Mucosa of stomach (tissue), 1 donor: ENCODE results near the gene COX8A.
A peak's percentile ranks its signal among the peaks of the same experiment; 100 is the strongest.

Source experiments
- H3K27me3 ChIP-seq: one replicate; pipeline ENCODE4 v1.7.0; 2013; ENCODE audit warnings: mild to moderate bottlenecking, low read length; ENCODE audit not compliant: control insufficient read depth, insufficient read depth
- H3K36me3 ChIP-seq: one replicate; pipeline ENCODE4 v1.7.0; 2013; ENCODE audit warnings: low read length; ENCODE audit not compliant: control insufficient read depth, insufficient read depth
- H3K4me1 ChIP-seq: one replicate; pipeline ENCODE4 v1.7.0; 2013; ENCODE audit warnings: mild to moderate bottlenecking, low read length; ENCODE audit not compliant: control insufficient read depth, insufficient read depth
- H3K4me3 ChIP-seq: one replicate; pipeline ENCODE4 v1.7.0; 2013; ENCODE audit warnings: low read length
- H3K9ac ChIP-seq: one replicate; pipeline ENCODE4 v1.7.0; 2013; ENCODE audit warnings: mild to moderate bottlenecking, low read length, moderate library complexity
- H3K9me3 ChIP-seq: one replicate; pipeline ENCODE4 v1.7.0; 2013; ENCODE audit warnings: mild to moderate bottlenecking, low read length, moderate library complexity; ENCODE audit not compliant: control insufficient read depth
- donor health status: Pancreatic carcinoma.

Gene COX8A

DNA sequence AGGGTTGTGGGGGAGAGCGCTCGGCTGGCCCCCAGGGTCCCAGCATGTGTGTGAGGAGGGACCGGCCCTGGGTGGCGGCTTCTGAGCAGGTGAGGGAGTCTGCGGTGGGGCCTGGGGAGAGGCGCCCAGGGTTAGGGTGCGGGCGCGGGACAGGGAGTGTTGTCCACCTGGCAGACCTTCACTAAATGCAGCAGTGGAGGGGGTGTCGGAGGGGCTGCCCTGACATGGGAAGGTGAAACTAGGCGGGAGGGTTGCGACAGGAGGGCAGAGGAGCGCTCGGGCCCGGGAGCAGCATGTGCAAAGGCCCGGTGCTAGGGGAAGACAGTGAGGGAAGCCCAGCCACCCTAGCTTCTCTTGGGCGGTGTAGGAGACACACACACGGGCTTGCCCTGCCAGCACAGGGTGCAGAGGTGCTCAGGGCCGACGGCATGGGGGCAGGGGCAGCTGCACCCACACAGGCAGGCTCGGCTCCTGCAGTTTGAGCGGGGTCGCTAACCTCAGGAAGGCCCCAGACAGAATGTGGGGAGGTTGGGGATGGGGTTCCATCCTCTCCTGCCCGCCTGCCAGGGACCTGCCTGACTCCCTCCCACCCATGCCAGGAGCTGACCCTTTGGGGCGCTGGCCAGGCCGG lies 34.0 kb downstream of the COX8A start:
- H3K27me3 ChIP-seq = peaks cover 27% of the 10 kb centered on the region
- H3K9me3 ChIP-seq = no peaks in the 10 kb centered on the region
- peak overlapping the region; percentile 39 for H3K9ac ChIP-seq
- no peaks in the 10 kb centered on the region for H3K36me3 ChIP-seq
- no peak overlapping the region for H3K4me3 ChIP-seq
- H3K4me1 ChIP-seq = peaks cover 25% of the 10 kb centered on the region

DNA sequence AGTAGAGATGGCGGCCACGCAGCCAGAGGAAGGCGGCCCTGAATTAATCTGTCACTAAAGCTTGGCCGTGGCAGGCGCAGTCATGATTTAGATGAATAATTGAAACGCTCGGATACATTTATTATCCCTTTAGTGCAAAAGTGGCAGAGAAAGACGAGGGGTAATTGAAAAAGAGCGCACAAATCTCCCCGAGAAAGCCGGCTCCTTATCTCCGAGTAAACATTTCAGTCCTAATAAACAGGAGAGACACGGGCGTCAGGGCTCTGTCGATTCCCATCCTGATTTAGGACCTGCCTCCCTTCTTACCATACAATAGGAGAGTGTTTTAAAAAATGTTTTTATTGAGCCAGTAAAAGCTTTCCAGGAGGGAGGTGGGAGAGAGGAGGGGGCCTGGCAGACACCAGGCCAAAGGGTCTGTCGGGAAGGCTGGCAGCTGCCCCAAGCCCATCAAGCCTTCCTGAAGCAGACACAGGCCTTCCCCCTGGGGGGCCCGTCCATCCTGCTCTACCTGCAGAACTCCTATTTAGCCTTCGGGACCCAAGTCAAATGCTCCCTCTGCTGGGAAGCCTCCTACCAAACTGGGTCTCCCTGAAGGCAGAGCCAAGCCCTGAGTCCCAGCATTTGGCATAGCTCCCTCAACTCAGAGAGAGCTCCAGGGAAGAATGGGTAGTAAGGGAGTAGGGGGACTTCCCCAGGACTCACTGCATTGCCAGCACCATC lies 34.7 kb downstream of the COX8A start:
- peaks cover 27% of the 10 kb centered on the region for H3K27me3 ChIP-seq
- H3K4me1 ChIP-seq = peaks cover 25% of the 10 kb centered on the region
- no peak overlapping the region for H3K4me3 ChIP-seq
- no peak overlapping the region for H3K9ac ChIP-seq
- H3K36me3 ChIP-seq = no peaks in the 10 kb centered on the region
- no peaks in the 10 kb centered on the region for H3K9me3 ChIP-seq

DNA sequence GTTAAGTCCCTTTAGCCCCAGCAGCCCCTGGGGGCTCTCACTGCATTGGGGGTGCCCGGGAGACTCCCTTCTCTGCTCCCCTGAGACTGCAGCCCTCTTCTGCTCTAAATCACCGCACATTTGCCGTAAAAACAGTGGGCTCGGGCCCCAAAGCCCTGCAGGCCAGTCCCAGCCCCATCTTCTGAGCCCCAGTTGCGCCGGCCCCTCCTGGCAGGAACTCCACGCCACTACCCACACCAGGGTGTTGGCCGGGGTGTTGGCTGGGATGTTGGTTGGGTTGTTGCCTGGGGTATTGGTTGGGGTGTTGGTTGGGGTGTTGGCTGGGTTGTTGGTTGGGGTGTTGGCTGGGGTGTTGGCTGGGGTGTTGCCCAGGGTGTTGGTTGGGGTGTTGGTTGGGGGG lies 35.3 kb downstream of the COX8A start:
- H3K27me3 ChIP-seq = peaks cover 27% of the 10 kb centered on the region
- H3K9ac ChIP-seq = no peak overlapping the region
- H3K9me3 ChIP-seq = no peaks in the 10 kb centered on the region
- peaks cover 25% of the 10 kb centered on the region for H3K4me1 ChIP-seq
- no peaks in the 10 kb centered on the region for H3K36me3 ChIP-seq
- H3K4me3 ChIP-seq = no peak overlapping the region

DNA sequence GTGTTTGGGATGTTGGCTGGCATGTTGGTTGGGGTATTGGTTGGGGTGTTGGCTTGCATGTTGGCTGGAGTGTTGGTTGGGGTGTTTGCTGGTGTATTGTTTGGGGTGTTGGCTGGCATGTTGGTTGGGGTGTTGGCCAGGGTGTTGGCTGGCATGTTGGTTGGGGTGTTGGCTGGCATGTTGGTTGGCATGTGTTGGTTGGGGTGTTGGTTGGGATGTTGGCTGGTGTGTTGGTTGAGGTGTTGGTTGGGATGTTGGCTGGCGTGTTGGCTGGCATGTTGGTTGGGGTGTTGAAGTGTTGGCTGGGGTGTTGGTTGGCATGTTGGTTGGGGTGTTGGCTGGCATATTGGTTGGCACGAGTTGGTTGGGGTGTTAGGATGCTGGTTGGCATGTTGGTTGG lies 36.4 kb downstream of the COX8A start:
- H3K4me1 ChIP-seq = peaks cover 25% of the 10 kb centered on the region
- peaks cover 27% of the 10 kb centered on the region for H3K27me3 ChIP-seq
- H3K9ac ChIP-seq = no peak overlapping the region
- H3K4me3 ChIP-seq = no peak overlapping the region
- no peaks in the 10 kb centered on the region for H3K36me3 ChIP-seq
- no peaks in the 10 kb centered on the region for H3K9me3 ChIP-seq

DNA sequence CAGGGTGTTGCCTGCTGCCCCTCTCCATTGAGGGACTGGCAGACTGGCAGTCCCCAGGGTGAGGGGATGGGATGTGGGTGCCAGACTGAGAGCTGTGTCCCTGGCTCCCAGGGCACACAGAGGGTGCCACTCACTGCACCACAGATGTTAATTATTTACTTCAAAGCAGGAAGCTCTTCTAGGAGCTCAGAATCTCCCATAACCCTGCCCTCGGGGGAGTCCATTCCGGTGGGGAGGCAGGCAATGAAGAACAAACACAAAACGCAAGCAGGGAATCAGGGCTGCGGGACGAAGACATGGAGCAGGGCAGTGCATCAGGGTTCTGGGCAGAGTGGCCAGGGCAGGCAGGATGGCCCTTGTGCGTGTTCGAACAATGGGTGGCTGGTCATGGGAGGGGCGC lies 37.0 kb downstream of the COX8A start:
- no peaks in the 10 kb centered on the region for H3K9me3 ChIP-seq

DNA sequence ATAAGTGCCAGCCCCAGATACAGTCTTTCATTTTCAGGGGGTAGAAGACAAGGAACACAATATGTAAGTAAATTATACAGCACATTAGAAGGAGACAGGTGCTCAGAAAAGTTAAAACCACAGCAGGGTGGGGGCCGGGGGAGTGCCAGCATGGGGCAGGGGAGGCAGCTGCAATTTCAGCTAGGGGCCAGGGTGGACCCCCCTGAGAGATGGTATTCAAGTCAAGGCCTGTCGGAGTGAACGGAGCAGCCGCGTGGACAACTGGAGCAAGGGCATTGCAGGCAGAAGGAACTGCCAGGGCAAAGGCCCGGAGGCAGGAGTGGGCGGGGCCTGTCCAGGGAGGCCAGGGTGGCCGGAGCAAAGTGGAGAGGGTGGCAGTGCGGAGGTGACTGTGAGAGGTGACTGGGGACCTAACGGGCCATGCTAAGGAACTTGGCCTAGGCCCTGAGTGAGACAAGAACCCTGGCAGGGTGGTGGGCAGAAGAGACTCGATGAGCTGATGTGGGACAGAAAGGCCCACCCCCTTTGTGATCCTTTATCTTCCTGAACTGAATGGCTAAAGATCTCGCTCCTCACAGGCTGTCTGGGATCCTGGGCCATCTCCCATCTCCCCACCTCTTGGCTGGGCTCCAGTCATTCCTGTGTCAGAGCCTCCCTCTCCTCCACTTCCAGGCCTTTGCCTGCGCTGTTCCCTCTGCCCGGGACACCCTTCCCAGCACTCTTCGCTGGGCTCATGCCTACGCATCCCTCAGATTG lies 38.9 kb downstream of the COX8A start:
- peaks cover 20% of the 10 kb centered on the region for H3K4me1 ChIP-seq

More for the DNA sequence above, 37.0 kb downstream of the COX8A start:
- peaks cover 25% of the 10 kb centered on the region for H3K4me1 ChIP-seq
- no peak overlapping the region for H3K9ac ChIP-seq
- peaks cover 21% of the 10 kb centered on the region for H3K27me3 ChIP-seq
- no peak overlapping the region for H3K4me3 ChIP-seq
- no peaks in the 10 kb centered on the region for H3K36me3 ChIP-seq

DNA sequence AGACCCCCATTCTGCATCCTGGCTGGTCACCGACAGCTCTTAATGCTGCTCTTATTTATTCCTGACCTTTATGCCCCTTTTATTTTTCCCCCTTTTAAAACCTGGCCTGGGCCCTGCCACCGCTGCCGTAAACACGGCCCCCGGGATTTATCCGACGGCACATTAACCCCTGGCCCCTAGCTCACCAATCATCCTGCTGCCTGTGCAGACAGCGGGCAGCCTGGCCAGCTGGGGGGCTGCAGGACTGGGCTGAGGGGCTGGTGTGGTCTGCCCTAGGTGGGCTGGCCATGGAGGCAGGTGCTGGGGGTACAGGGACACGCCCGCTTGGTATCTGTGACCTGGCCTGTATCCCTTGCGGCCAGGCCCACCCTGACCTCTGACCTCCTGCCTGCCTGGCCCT lies 39.9 kb downstream of the COX8A start:
- no peak overlapping the region for H3K4me3 ChIP-seq

More for the DNA sequence above, 38.9 kb downstream of the COX8A start:
- no peaks in the 10 kb centered on the region for H3K36me3 ChIP-seq
- no peak overlapping the region for H3K9ac ChIP-seq
- peaks cover 6% of the 10 kb centered on the region for H3K27me3 ChIP-seq
- H3K9me3 ChIP-seq = no peaks in the 10 kb centered on the region
- H3K4me3 ChIP-seq = no peak overlapping the region

DNA sequence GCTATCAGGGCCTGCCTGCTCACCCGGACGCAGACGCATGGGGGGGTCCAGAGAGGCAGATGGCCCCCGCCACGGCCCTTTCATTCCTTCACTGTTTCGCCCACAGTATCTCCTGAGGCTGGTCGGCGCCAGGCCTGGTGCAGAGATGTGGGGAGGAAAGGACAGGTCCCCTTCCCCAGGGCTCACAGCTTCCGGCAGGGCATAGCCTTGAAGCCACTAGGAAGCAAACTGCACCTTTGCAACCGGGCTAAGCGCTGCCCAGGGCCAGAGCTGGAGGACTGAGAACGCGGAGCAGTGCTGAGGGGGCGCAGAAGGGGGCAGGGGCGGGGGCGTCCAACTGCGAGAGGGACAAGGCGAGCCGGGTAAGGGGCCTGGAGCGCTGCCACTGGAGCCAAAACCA lies 41.1 kb downstream of the COX8A start:
- Histone ChIP-seq H3K9ac (no peak overlapping the region), H3K9me3 (no peaks in the 10 kb centered on the region), H3K36me3 (no peaks in the 10 kb centered on the region), H3K27me3 (peaks cover 3% of the 10 kb centered on the region), H3K4me3 (no peak overlapping the region), H3K4me1 (peaks cover 26% of the 10 kb centered on the region)

More for the DNA sequence above, 39.9 kb downstream of the COX8A start:
- H3K27me3 ChIP-seq = peaks cover 4% of the 10 kb centered on the region
- no peaks in the 10 kb centered on the region for H3K36me3 ChIP-seq
- H3K4me1 ChIP-seq = peaks cover 26% of the 10 kb centered on the region
- H3K9ac ChIP-seq = no peak overlapping the region
- no peaks in the 10 kb centered on the region for H3K9me3 ChIP-seq

DNA sequence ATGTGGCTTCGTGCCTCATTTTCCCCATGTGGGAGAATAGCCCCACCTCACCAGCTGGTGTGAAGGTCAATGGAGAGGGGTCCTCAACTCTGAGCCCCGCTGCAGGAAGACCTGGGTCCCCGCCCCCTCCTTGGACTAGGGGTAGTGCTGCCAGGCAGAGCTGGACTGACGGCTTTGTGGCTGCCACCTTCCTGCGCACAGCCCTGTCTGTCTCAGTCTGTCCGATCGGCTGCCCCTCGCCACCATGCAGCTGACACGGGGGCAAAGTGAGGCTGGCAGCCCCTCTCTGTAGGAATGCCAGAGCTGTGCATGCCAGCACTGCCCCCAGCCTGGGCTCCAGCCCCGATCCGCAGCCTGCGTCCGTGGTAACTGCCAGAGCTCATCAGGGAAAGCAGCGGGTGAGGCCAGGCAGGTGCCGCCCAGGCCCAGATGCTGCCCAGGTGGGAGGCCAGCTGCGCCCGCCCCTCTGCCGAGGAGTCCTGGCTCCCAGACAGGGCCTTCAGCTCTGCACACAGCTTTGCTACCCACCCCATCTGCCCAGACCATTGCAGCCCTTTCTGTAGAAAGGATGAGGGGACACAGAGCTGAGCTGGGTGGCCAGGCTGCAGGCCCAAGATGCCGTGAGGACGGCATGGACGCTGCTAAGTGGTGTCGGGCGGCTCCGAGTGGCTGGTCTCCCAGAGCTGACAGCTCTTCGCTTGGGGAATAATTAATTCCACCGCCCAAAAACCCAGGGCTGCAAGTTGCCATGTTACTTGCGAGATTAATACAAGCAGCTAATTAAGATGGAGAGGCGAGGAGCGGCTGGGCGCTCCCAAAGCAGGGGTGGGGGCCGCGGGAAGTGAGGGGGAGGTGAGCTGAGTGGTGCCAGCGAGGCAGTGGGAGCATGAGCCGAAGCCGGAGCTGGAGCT lies 41.8 kb downstream of the COX8A start:
- H3K27me3 ChIP-seq = peaks cover 3% of the 10 kb centered on the region
- no peaks in the 10 kb centered on the region for H3K36me3 ChIP-seq
- peaks cover 22% of the 10 kb centered on the region for H3K4me1 ChIP-seq
- no peaks in the 10 kb centered on the region for H3K9me3 ChIP-seq
- no peak overlapping the region for H3K9ac ChIP-seq
- no peak overlapping the region for H3K4me3 ChIP-seq

DNA sequence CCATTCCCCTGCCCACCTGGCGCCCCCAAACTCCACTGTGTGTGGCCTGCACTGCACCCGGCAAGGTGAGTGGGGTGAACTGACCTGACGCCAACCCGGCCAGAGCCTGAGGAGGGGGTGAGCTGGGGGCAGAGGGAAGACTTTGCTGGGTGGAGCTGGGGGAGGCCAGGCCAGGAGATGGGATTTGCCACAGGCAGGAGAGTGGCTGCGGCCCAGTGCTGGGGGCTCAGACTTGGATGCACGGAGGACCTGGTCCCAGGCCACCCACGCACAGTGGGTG lies 43.5 kb downstream of the COX8A start:
- no peaks in the 10 kb centered on the region for H3K9me3 ChIP-seq
- H3K4me1 ChIP-seq = peaks cover 18% of the 10 kb centered on the region
- H3K36me3 ChIP-seq = no peaks in the 10 kb centered on the region
- H3K27me3 ChIP-seq = peaks cover 3% of the 10 kb centered on the region
- no peak overlapping the region for H3K9ac ChIP-seq
- H3K4me3 ChIP-seq = no peak overlapping the region

DNA sequence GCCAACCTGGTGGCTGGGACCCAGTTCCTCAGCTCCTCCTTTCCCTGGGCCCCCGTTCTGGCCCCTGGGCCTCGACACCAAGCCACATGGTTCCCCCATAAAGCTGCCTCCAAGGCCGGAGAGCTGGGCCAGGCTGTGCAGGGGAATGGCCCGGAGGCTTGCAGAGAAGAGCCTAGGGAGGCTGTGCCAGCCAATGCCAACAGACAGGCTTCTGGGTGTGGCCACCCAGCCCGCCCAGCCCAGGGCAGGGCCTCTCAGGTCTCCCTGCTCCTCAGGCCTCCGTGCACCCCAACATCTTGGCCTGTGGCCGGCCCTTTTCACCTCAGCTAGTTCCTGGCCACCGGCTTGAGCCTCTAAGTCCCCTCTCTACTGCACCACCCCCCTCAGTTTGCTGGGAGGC lies 43.9 kb downstream of the COX8A start:
- H3K4me3 ChIP-seq = no peak overlapping the region
- no peak overlapping the region for H3K9ac ChIP-seq
- peaks cover 18% of the 10 kb centered on the region for H3K4me1 ChIP-seq
- peaks cover 3% of the 10 kb centered on the region for H3K27me3 ChIP-seq
- no peaks in the 10 kb centered on the region for H3K36me3 ChIP-seq
- H3K9me3 ChIP-seq = no peaks in the 10 kb centered on the region
